Smooth muscle cell (in vitro differentiated cells): ENCODE results near the gene PIK3C2A. TPM values are rescaled to one million over a fixed set of nuclear protein-coding genes. Genes with fewer than 3 reads are reported as not detected.
"Not testable (repeated sequence)": the region's sequence is repeated elsewhere in the genome, so short reads cannot be mapped to it uniquely, and the experiment has no call there.

Experiments
- DNase-seq: peaks from one replicate; lab custom pipeline; 2025; ENCODE audit not compliant: unreplicated experiment; lab: John Stamatoyannopoulos, UW
- H2AFZ ChIP-seq: fragments of 200-600 bp; sonication (generic); 2 replicates; pipeline ENCODE4 v1.6.0; 2016; ENCODE audit warnings: antibody characterized with exemption, low read depth, mild to moderate bottlenecking
- H3F3A ChIP-seq: fragments of 200-600 bp; sonication (generic); 2 replicates; pipeline ENCODE4 v1.6.0; 2017; ENCODE audit warnings: antibody characterized with exemption, low read depth
- H3K27ac ChIP-seq: fragments of 200-600 bp; sonication (generic); 2 replicates; pipeline ENCODE4 v1.5.1; 2016; ENCODE audit warnings: low read depth, mild to moderate bottlenecking
- H3K27me3 ChIP-seq: fragments of 200-600 bp; sonication (generic); 2 replicates; pipeline ENCODE4 v1.6.1; 2016; ENCODE audit warnings: low read depth, mild to moderate bottlenecking
- H3K36me3 ChIP-seq: fragments of 200-600 bp; sonication (generic); 2 replicates; pipeline ENCODE4 v1.5.1; 2016; ENCODE audit warnings: low read depth
- H3K4me1 ChIP-seq: fragments of 200-600 bp; sonication (generic); 2 replicates; pipeline ENCODE4 v1.5.1; 2016; ENCODE audit warnings: low read depth
- H3K4me2 ChIP-seq: fragments of 200-600 bp; sonication (generic); 2 replicates; pipeline ENCODE4 v1.6.0; 2016; ENCODE audit warnings: mild to moderate bottlenecking
- H3K4me3 ChIP-seq: fragments of 200-600 bp; sonication (generic); 2 replicates; pipeline ENCODE4 v1.5.1; 2016; ENCODE audit warnings: mild to moderate bottlenecking
- H3K79me2 ChIP-seq: fragments of 200-600 bp; sonication (generic); 2 replicates; pipeline ENCODE4 v1.6.0; 2016; ENCODE audit warnings: low read depth, mild to moderate bottlenecking
- H3K9ac ChIP-seq: fragments of 200-600 bp; sonication (generic); 2 replicates; pipeline ENCODE4 v1.6.0; 2016; ENCODE audit warnings: low read depth
- H3K9me3 ChIP-seq: fragments of 200-600 bp; sonication (generic); replicated peaks from 2 replicates; pipeline ENCODE4 v1.5.1; 2016; ENCODE audit warnings: low read depth
- H4K20me1 ChIP-seq: fragments of 200-600 bp; sonication (generic); 2 replicates; pipeline ENCODE4 v1.6.0; 2016; ENCODE audit warnings: low read depth
- CTCF ChIP-seq: fragments of 200-600 bp; sonication (generic); IDR thresholded peaks from 2 replicates; pipeline ENCODE4 v1.5.1; 2017; ENCODE audit warnings: borderline replicate concordance, mild to moderate bottlenecking, antibody characterized with exemption; ENCODE audit not compliant: insufficient read depth, poor library complexity, severe bottlenecking
- WGBS: methylation state at CpG from one replicate; pipeline ENCODE4 v1.1.7; 2016; ENCODE audit warnings: low lambda C conversion rate; 5-methylcytosine and 5-hydroxymethylcytosine counted together
- polyA plus RNA-seq: library from polyadenylated mRNA; unstranded; fragments of >200 nt; fragmentation: Nextera tagmentation; extraction: Ambion mirVana; gene quantifications from 2 replicates; pipeline ENCODE4 v1.2.1, GENCODE V29; 2016
- total RNA-seq: library from RNA; depleted of rRNA; stranded (reverse); fragments of >200 nt; gene quantifications from 2 replicates; pipeline ENCODE4 v1.2.3, GENCODE V29; 2014

The PIK3C2A gene
- total and polyA plus RNA-seq, 2 experiments from 2014 or later = 10.0 to 50.6 TPM

GRCh38 chr11:17240780-17241179 is 33.0 kb upstream of the PIK3C2A start:
- Histone ChIP-seq H4K20me1 (no peaks in the 10 kb centered on the region), H3F3A (no peaks in the 10 kb centered on the region), H3K4me3 (no peak overlapping the region), H2AFZ (no peak overlapping the region), H3K9ac (no peak overlapping the region), H3K79me2 (no peaks in the 10 kb centered on the region), H3K27me3 (no peaks in the 10 kb centered on the region), H3K9me3 (no peaks in the 10 kb centered on the region), H3K36me3 (no peaks in the 10 kb centered on the region), H3K4me1 (no peaks in the 10 kb centered on the region), H3K27ac (no peak overlapping the region), H3K4me2 (no peak overlapping the region)
- DNase-seq = no peak
- no peak for TF ChIP-seq CTCF

GRCh38 chr11:17239927-17240326 is 32.1 kb upstream of the PIK3C2A start:
- not testable (repeated sequence) for H3K79me2 ChIP-seq, H3K36me3 ChIP-seq, H3K9me3 ChIP-seq, H4K20me1 ChIP-seq, H3K9ac ChIP-seq, H3K4me3 ChIP-seq, H3K4me1 ChIP-seq, H3F3A ChIP-seq, H3K4me2 ChIP-seq, H3K27ac ChIP-seq, H2AFZ ChIP-seq, DNase-seq, H3K27me3 ChIP-seq
- WGBS = 91% methylated on average over 3 of the region's 4 CpGs

GRCh38 chr11:17238377-17238776 is 30.6 kb upstream of the PIK3C2A start:
- no peak overlapping the region for H3K4me2 ChIP-seq
- no peak for DNase-seq
- H3K9ac ChIP-seq = peak overlapping the region; percentile 10
- H4K20me1 ChIP-seq = no peaks in the 10 kb centered on the region
- no peaks in the 10 kb centered on the region for H3K79me2 ChIP-seq
- no peaks in the 10 kb centered on the region for H3K4me1 ChIP-seq
- no peaks in the 10 kb centered on the region for H3K27me3 ChIP-seq
- no peak overlapping the region for H3K4me3 ChIP-seq
- H3K9me3 ChIP-seq = no peaks in the 10 kb centered on the region
- TF ChIP-seq CTCF = no peak
- H2AFZ ChIP-seq = no peak overlapping the region
- H3K27ac ChIP-seq = no peak overlapping the region
- H3F3A ChIP-seq = no peaks in the 10 kb centered on the region
- WGBS = 66% methylated on average over 3 of the region's 3 CpGs
- no peaks in the 10 kb centered on the region for H3K36me3 ChIP-seq

GRCh38 chr11:17233101-17233500 is 25.3 kb upstream of the PIK3C2A start:
- Histone ChIP-seq H3K36me3 (no peaks in the 10 kb centered on the region), H3F3A (no peaks in the 10 kb centered on the region), H3K4me3 (no peak overlapping the region), H4K20me1 (no peaks in the 10 kb centered on the region), H3K27me3 (no peaks in the 10 kb centered on the region), H3K9ac (no peak overlapping the region), H3K27ac (no peak overlapping the region), H3K4me1 (no peaks in the 10 kb centered on the region), H3K9me3 (no peaks in the 10 kb centered on the region), H2AFZ (no peak overlapping the region), H3K79me2 (no peaks in the 10 kb centered on the region), H3K4me2 (no peak overlapping the region)
- no peak for DNase-seq
- TF ChIP-seq CTCF = no peak
